HG02885 (cell line): ENCODE results near the gene PPIC.

ENCODE experiments used
- ATAC-seq: cut with Tn5 transposase; IDR thresholded peaks from one replicate; pipeline ENCODE4 v1.9.1; 2021; ENCODE audit warnings: mild to moderate bottlenecking; ENCODE audit not compliant: unreplicated experiment, poor library complexity

The PPIC gene

GRCh38 chr5:123036391-123037103 lies at the start of gene PPIC:
Gene PPIC (minus strand): TSS chr5:123036725. CDS start chr5:123036625, 100 bp downstream.
- peak; percentile 58 for ATAC-seq

GRCh38 chr5:123085638-123086286 lies 49.2 kb upstream of the PPIC start:
- ATAC-seq = no peak

- no peak for ATAC-seq
Observed at GRCh38 chr5:123084730-123085605, 48.4 kb upstream of the PPIC start.

GRCh38 chr5:123083298-123083697 lies 46.8 kb upstream of the PPIC start:
- ATAC-seq = no peak

- no peak for ATAC-seq
Observed at GRCh38 chr5:123080215-123080614, 43.7 kb upstream of the PPIC start.

- no peak for ATAC-seq
Observed at GRCh38 chr5:123075521-123076163, 39.1 kb upstream of the PPIC start.

GRCh38 chr5:123068368-123068938 lies 31.9 kb upstream of the PPIC start:
- no peak for ATAC-seq

GRCh38 chr5:123066016-123066415 lies 29.5 kb upstream of the PPIC start:
- no peak for ATAC-seq

GRCh38 chr5:123059455-123059854 lies 22.9 kb upstream of the PPIC start:
- ATAC-seq = no peak

GRCh38 chr5:123051206-123051605 lies 14.7 kb upstream of the PPIC start:
- ATAC-seq = no peak

GRCh38 chr5:123047706-123048105 lies 11.2 kb upstream of the PPIC start:
- ATAC-seq = no peak

GRCh38 chr5:123046222-123046621 lies 9.7 kb upstream of the PPIC start:
- ATAC-seq = no peak

GRCh38 chr5:123044926-123045617 lies 8.5 kb upstream of the PPIC start:
- ATAC-seq = no peak

- ATAC-seq = no peak
Observed at GRCh38 chr5:123039673-123040072, 3.1 kb upstream of the PPIC start.

- no peak for ATAC-seq
Observed at GRCh38 chr5:123037104-123037418, 536 bp upstream of the PPIC start.

GRCh38 chr5:123035918-123036390 lies 571 bp downstream of the PPIC start:
- ATAC-seq = peak; percentile 20

GRCh38 chr5:123035360-123035917 lies 1.1 kb downstream of the PPIC start:
- ATAC-seq = no peak

- no peak for ATAC-seq
Observed at GRCh38 chr5:123033157-123033671, 3.3 kb downstream of the PPIC start.

- ATAC-seq = no peak
Observed at GRCh38 chr5:123028222-123028621, 8.3 kb downstream of the PPIC start.
